ENCODE results near the gene OBP2B.

Gene OBP2B

DNA sequence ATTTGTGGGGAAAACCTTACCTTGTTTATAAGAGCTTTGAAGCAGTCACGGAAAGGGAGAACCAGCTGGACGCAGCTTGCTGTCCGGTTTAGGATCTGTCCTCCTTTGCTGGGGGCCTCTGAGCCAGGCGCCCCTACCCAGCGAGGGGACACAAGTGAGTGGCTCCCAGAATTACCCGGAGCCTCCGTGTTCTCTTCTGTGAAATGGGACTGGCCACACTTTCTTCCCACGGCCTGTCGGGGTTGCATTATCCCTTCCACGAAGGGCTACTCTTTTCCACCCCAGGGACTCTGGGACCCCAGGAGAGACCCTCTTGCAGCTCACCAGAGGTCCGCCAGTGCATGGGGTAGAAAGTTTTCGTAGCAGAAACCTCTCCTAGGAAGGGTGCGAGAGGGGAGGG lies 44.9 kb downstream of the OBP2B start:
- no peak for DNase-seq

DNA sequence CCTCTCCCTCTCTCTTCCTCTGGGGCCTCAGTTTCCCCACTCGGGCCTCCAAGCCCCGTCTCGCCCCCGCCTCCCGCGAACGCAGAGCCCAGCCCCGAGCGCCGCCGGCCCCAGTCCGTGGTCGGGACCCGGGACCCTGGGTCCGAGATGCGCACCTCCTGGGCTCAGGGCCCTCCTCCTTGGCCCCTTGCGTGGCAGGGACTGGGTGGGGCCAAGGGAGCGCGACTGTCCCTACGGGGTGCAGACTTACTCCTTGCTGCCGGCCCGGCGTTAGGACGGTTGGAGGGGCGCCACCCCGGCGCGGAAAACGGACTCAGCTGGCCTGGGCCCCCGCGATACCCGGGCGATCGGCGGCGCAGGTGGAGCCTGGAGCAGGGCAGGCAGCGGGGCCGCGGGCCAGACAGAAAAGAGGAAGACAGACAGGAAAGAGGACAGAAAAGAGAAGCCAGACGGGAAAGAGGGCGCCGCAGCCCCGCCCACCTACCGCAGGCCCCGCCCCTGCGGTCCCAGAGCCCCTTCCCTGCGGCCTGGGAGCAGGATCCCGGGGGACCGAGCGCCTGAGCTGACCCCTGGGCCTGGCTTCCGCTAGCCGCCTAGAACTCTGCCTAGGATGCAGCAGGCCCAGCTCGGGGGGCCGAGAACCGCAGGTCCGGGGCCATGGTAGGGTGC lies 45.4 kb downstream of the OBP2B start, which contains the start of gene GBGT1:
Gene GBGT1 (minus strand): TSS at position 411 of the 669 bp plus-strand sequence. CDS start 1,502 bp downstream, outside the sequence.
- DNase-seq = no peak

DNA sequence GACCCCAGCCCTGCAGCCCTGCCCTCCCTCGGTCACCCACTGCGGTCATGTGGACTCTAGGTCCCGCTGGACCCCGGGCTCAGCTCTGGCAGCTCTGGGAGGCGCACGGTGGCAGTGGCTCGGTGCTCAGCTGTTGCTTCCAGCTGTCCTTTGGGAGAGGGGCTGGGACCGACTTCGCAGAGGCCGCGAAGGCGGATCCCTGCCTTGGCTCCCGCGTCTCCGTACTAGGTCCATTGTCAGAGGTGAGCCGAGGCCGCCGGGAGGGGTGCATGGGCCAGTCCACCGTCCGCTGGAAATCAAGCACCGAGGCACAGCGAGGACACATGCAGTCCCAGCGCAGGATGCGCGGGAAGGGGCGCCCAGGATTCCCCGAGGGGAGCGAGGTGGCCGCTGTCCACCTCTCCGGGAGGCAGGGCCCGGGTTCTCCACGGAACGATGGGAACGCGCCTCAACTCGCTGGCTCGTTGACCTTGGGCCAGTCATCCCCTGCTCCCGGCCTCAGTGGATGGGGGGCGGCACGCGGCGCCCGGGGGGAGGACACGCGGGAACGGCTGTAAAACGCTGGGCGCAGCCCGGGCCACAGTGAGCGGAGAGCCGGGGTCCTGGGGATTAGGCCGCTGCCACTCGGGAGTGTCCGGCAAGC lies 46.1 kb downstream of the OBP2B start:
- DNase-seq = no peak

DNA sequence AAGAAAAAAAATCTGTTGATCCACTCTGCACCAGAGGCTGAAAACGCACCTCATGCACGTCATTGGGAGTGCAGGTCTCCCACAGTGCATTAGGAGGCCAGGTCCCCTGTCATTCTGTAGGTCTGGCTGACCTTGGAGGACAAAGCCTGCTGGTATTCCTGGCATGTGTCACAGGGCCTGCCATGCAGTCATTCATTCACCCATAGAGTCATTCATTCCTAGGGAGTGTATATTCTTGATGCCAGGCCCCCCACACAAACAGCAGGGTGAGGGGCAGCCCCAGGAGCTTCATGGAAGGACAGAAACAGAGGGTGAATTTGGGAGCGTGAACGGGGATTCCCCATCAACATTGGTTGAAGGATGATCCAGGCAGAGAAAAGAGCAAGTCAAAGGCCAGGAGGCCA lies 47.5 kb downstream of the OBP2B start:
- no peak for DNase-seq

DNA sequence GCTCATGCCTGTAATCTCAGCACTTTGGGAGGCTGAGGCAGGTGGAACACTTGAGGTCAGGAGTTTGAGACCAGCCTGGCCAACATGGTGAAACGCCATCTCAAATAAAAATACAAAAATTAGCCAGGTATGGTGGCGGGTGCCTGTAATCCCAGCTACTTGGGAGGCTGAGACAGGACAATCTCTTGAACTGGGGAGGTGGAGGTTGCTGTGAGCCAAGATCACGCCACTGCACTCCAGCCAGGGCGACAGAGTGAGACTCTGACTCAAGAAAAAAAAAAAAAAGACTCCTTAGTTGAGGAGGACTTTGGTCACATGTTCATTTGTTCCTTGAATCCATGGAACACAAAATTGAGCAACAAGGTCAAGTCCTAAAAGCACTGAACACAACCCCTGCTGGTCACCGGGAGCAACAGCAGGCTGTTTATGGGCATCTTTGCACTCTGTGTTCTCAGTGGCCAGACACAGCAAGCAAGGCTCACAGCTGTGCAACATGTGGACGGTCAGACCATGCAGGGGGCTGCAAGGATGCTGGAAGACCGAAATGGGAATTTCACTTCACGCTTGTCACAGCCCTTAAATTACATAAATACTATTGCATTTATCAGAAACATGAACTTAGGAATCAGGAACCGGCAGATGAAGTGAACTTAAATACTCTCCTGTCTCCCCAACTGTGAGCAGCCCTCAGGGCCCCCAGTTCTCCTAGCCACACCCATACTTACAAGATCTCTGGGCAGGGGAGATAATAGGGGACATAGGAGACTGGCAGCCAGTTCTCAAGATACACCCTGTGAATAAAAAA lies 48.1 kb downstream of the OBP2B start:
- DNase-seq = no peak

DNA sequence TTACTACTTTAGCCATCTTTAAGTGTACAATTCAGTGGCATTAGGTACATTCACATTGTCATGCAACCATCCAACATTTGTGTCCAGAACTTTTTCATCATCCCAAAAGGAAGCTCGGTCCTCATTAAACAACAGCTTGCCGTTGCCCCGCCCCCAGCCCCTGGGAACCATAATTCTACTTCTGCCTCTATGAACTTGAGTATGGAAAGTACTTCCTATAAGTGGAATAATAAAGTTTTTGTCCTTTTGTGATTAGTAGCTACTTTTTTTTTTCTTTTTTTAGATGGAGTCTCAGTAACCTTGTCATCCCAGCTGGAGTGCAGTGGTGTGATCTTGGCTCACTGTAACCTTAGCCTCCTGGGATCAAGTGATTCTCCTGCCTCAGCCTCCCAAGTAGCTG lies 50.4 kb downstream of the OBP2B start:
- DNase-seq = no peak
